ENCODE results near the gene BRMS1L. TPM values are rescaled to one million over a fixed set of nuclear protein-coding genes. Genes with fewer than 3 reads are reported as not detected.
"Not testable (repeated sequence)": the region's sequence is repeated elsewhere in the genome, so short reads cannot be mapped to it uniquely, and the experiment has no call there.

BRMS1L gene
- total RNA-seq, 1 donor from 2014 or later, result 14.3 TPM

- peaks cover 2% of the 10 kb centered on the region for H3K36me3 Mint-ChIP-seq
- Histone ChIP-seq H4K20me1 (ENCODE audit: low read depth) (no peaks in the 10 kb centered on the region), H3K4me2 (peak overlapping the region; percentile 80), H3K4me3 (peak overlapping the region; percentile 73), H3K36me3 (peaks cover 4% of the 10 kb centered on the region), H3K27me3 (no peaks in the 10 kb centered on the region), H3K27ac (no peak overlapping the region), H3K79me2 (ENCODE audit: low read depth) (peaks cover 36% of the 10 kb centered on the region), H3K4me1 (peaks cover 8% of the 10 kb centered on the region), H3K9me3 (ENCODE audit: low read depth) (no peaks in the 10 kb centered on the region), H2AFZ (replicated peaks) (no peak overlapping the region), H3F3A (ENCODE audit: low read depth) (peaks cover 18% of the 10 kb centered on the region), H3K9ac (no peak overlapping the region)
- H3K27me3 Mint-ChIP-seq (ENCODE audit: insufficient read depth, low read depth), result peaks cover 6% of the 10 kb centered on the region
- no peak overlapping the region for H3K27ac Mint-ChIP-seq
- TF ChIP-seq, protein P1, sequence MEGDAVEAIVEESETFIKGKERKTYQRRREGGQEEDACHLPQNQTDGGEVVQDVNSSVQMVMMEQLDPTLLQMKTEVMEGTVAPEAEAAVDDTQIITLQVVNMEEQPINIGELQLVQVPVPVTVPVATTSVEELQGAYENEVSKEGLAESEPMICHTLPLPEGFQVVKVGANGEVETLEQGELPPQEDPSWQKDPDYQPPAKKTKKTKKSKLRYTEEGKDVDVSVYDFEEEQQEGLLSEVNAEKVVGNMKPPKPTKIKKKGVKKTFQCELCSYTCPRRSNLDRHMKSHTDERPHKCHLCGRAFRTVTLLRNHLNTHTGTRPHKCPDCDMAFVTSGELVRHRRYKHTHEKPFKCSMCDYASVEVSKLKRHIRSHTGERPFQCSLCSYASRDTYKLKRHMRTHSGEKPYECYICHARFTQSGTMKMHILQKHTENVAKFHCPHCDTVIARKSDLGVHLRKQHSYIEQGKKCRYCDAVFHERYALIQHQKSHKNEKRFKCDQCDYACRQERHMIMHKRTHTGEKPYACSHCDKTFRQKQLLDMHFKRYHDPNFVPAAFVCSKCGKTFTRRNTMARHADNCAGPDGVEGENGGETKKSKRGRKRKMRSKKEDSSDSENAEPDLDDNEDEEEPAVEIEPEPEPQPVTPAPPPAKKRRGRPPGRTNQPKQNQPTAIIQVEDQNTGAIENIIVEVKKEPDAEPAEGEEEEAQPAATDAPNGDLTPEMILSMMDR (IDR thresholded peaks at IDR 0.05), result no peak
- TF ChIP-seq EZH2phosphoT487 (IDR thresholded peaks at IDR 0.05), result no peak
- no peak for TF ChIP-seq EZH2 (IDR thresholded peaks at IDR 0.05)
- H3K4me1 Mint-ChIP-seq, result peaks cover 13% of the 10 kb centered on the region
- peak; percentile 32 for DNase-seq (ENCODE audit: low spot score)
- H3K9me3 Mint-ChIP-seq, result no peaks in the 10 kb centered on the region
- H3K4me3 Mint-ChIP-seq, result peak overlapping the region; percentile 87
These were observed 1.7 kb downstream of the BRMS1L start for GRCh38 chr14:35827678-35828472.

DNA sequence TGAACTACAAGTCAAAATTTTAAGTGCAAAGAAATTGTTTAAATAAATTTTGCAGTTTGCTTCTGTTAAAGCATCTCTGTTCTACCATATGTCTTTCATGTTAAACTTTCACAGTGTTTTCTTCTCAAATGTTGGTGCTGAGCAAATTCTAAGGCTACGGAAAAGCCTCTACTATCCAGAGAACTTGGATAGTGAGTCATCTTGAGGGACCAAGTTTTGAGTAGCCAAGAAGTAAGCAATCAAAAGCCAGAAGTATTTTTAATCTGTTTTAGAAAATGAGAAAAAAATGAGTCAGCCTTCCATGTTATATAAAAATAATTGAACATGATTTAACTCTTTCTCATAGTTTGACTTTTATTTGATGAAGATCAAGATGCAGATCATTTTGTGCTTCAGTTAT, 3.3 kb downstream of the BRMS1L start:
- no peaks in the 10 kb centered on the region for H4K20me1 ChIP-seq (ENCODE audit: low read depth)
- TF ChIP-seq EZH2phosphoT487 (IDR thresholded peaks at IDR 0.05) (no peak), EZH2 (IDR thresholded peaks at IDR 0.05) (no peak)
- TF ChIP-seq, protein P1 (IDR thresholded peaks at IDR 0.05), result no peak
- peaks cover 20% of the 10 kb centered on the region for H3K36me3 ChIP-seq
- Mint-ChIP-seq H3K4me3 (no peak overlapping the region), H3K9me3 (no peaks in the 10 kb centered on the region), H3K4me1 (peaks cover 13% of the 10 kb centered on the region), H3K36me3 (peaks cover 2% of the 10 kb centered on the region), H3K27ac (no peak overlapping the region), H3K27me3 (ENCODE audit: insufficient read depth, low read depth) (peaks cover 4% of the 10 kb centered on the region)
- H3K27me3 ChIP-seq, result no peaks in the 10 kb centered on the region
- no peak overlapping the region for H3K27ac ChIP-seq
- no peaks in the 10 kb centered on the region for H3K9me3 ChIP-seq (ENCODE audit: low read depth)
- H3K4me1 ChIP-seq, result peaks cover 8% of the 10 kb centered on the region
- H3K79me2 ChIP-seq (ENCODE audit: low read depth), result peaks cover 36% of the 10 kb centered on the region
- no peak for DNase-seq (ENCODE audit: low spot score)
- no peak overlapping the region for H3K4me2 ChIP-seq
- H3F3A ChIP-seq (ENCODE audit: low read depth), result peaks cover 18% of the 10 kb centered on the region
- H2AFZ ChIP-seq (replicated peaks), result no peak overlapping the region
- no peak overlapping the region for H3K4me3 ChIP-seq
- no peak overlapping the region for H3K9ac ChIP-seq

- TF ChIP-seq, protein P1 (IDR thresholded peaks at IDR 0.05), result no peak
- TF ChIP-seq EZH2phosphoT487 (IDR thresholded peaks at IDR 0.05) (no peak), EZH2 (IDR thresholded peaks at IDR 0.05) (no peak)
- H3K36me3 ChIP-seq, result peaks cover 30% of the 10 kb centered on the region
- H3K4me3 ChIP-seq, result no peak overlapping the region
- Mint-ChIP-seq H3K9me3 (peaks cover 21% of the 10 kb centered on the region), H3K36me3 (peaks cover 33% of the 10 kb centered on the region), H3K27ac (no peak overlapping the region), H3K4me3 (no peak overlapping the region), H3K4me1 (no peaks in the 10 kb centered on the region), H3K27me3 (ENCODE audit: insufficient read depth, low read depth) (no peaks in the 10 kb centered on the region)
- H3K27ac ChIP-seq, result no peak overlapping the region
- no peaks in the 10 kb centered on the region for H3K27me3 ChIP-seq
- no peak for DNase-seq (ENCODE audit: low spot score)
- no peaks in the 10 kb centered on the region for H3K9me3 ChIP-seq (ENCODE audit: low read depth)
- no peak overlapping the region for H3K4me2 ChIP-seq
- H3K9ac ChIP-seq, result no peak overlapping the region
- H4K20me1 ChIP-seq (ENCODE audit: low read depth), result no peaks in the 10 kb centered on the region
- no peaks in the 10 kb centered on the region for H3K4me1 ChIP-seq
- H3F3A ChIP-seq (ENCODE audit: low read depth), result no peaks in the 10 kb centered on the region
- peaks cover 18% of the 10 kb centered on the region for H3K79me2 ChIP-seq (ENCODE audit: low read depth)
- H2AFZ ChIP-seq (replicated peaks), result no peak overlapping the region
These were observed 9.3 kb downstream of the BRMS1L start for GRCh38 chr14:35835208-35835982.

DNA sequence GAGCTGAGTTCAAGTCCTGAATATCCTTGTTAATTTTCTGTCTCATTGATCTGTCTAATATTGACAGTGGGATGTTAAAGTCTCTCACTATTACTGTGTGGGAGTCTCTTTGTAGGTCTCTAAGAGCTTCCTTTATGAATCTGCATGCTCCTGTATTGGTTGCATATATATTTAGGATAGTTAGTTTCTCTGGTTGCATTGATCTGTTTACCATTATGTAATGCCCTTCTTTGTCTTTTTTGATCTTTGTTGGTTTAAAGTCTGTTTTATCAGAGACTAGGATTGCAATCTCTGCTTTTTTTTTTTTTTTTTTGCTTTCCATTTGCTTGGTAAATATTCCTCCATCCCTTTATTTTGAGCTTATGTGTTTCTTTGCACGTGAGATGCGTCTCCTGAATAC, 15.6 kb downstream of the BRMS1L start:
- H2AFZ ChIP-seq (replicated peaks); H3K4me3 ChIP-seq; H3K4me1 ChIP-seq; H3K27me3 Mint-ChIP-seq (ENCODE audit: insufficient read depth, low read depth); H3K4me2 ChIP-seq; H3K9me3 ChIP-seq (ENCODE audit: low read depth); H3K4me3 Mint-ChIP-seq; H3F3A ChIP-seq (ENCODE audit: low read depth); H3K9ac ChIP-seq; H3K4me1 Mint-ChIP-seq; DNase-seq (ENCODE audit: low spot score); H3K27me3 ChIP-seq; H3K27ac Mint-ChIP-seq; H3K27ac ChIP-seq; H4K20me1 ChIP-seq (ENCODE audit: low read depth): not testable (repeated sequence)
- Histone ChIP-seq H3K36me3 (peaks cover 26% of the 10 kb centered on the region), H3K79me2 (ENCODE audit: low read depth) (peaks cover 27% of the 10 kb centered on the region)
- Mint-ChIP-seq H3K36me3 (peaks cover 58% of the 10 kb centered on the region), H3K9me3 (peaks cover 47% of the 10 kb centered on the region)

DNA sequence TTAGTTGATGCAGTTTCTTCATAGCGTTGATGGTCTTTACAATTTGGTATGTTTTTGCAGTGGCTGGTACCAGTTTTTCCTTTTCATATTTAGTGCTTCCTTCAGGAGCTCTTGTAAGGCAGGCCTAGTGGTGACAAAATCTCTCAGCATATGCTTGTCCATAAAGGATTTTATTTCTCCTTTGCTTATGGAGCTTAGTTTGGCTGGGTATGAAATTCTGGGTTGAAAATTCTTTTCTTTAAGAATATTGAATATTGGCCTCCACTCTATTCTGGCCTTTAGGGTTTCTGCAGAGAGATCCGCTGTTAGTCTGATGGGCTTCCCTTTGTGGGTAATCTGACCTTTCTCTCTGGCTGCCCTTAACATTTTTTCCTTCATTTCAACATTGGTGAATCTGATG, 16.1 kb downstream of the BRMS1L start:
- H3K4me3 Mint-ChIP-seq; H3K4me2 ChIP-seq; H3K27me3 Mint-ChIP-seq (ENCODE audit: insufficient read depth, low read depth); H2AFZ ChIP-seq (replicated peaks); H3F3A ChIP-seq (ENCODE audit: low read depth); H3K27ac Mint-ChIP-seq; DNase-seq (ENCODE audit: low spot score); H3K4me1 ChIP-seq; H3K27me3 ChIP-seq; H3K9me3 ChIP-seq (ENCODE audit: low read depth); H3K9ac ChIP-seq; H3K27ac ChIP-seq; H3K4me3 ChIP-seq; H3K4me1 Mint-ChIP-seq; H4K20me1 ChIP-seq (ENCODE audit: low read depth): not testable (repeated sequence)
- H3K79me2 ChIP-seq (ENCODE audit: low read depth), result peaks cover 27% of the 10 kb centered on the region
- Mint-ChIP-seq H3K36me3 (peaks cover 56% of the 10 kb centered on the region), H3K9me3 (peaks cover 47% of the 10 kb centered on the region)
- peaks cover 26% of the 10 kb centered on the region for H3K36me3 ChIP-seq

All from neural progenitor cell (in vitro differentiated cells).